Measurements from ENCODE around the gene KCNQ1. TPM values are rescaled to one million over a fixed set of nuclear protein-coding genes. Genes with fewer than 3 reads are reported as not detected.
A peak's percentile ranks its signal among the peaks of the same experiment; 100 is the strongest.

Gene KCNQ1
- total and polyA plus RNA-seq, 7 experiments from 2014 or later: 14.7 to 46.4 (median 36.9) TPM

DNA sequence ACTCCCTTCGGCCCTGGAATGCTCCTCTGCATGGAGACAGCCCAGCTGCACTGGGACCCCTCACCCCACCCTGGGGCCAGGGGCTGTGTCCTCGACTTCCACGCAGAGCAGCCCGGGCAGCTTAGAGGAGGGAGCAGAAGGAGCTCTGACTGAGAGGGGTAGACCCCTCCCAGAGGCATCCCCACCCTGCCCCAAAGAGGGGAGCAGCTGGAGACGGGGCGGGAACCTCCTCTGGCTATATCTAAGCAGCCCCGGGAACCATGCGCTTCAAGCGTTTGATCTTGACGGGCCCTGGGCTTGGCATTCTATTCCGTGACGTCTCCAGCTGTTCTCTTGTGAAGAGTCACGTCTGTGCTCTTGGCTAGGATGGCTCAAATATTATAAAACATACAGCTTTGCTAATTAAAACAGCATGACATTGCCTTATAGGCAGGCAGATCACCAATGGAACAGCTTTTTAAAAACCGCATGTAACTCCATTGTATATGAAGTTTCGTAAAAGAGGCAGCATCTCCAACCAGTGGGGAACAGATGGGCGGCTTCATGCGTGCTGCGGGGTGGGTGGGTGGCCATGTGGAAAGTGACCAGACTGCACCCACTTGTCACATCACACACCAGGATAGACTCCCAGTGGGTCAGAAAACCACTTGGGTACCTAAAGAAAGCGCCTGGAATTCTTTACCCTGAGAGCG lies 7.7 kb downstream of the KCNQ1 start:
- no peak overlapping the region for H3K4me3 ChIP-seq (ENCODE audit: low read length)
- POLR2A ChIA-PET: interaction anchor here (0.7 to 0.9 kb wide), 2 partner anchors 16 to 22 kb away, joined by 3 read pairs; no protein-coding TSS in a partner anchor
- no peak overlapping the region for H3K4me3 Mint-ChIP-seq
- peaks cover 0 to 15% of the 10 kb centered on the region in 2 donors for H3K4me1 ChIP-seq (ENCODE audit: control insufficient read depth in 2 of 2, insufficient read depth in 2 of 2, low read length in 2 of 2)
- no peaks in the 10 kb centered on the region for H3K27me3 Mint-ChIP-seq
- no peak for DNase-seq
- CTCF ChIA-PET: interaction anchor here (1.4 kb wide), 1 partner anchor 78 kb away, joined by 4 read pairs; no protein-coding TSS in a partner anchor
- H3K27me3 ChIP-seq (ENCODE audit: control insufficient read depth in 2 of 2, insufficient read depth in 2 of 2, low read length in 2 of 2): no peaks in the 10 kb centered on the region
- H3K27ac ChIP-seq (ENCODE audit: low read depth, low read length): no peak overlapping the region
- H3K36me3 ChIP-seq (ENCODE audit: control insufficient read depth in 2 of 3, insufficient read depth in 3 of 3, low read length in 3 of 3): peaks cover 0 to 10% (median 0%) of the 10 kb centered on the region in 3 experiments
- peaks cover 0 to 22% (median 4%) of the 10 kb centered on the region in 5 donors for H3K36me3 Mint-ChIP-seq
- intact Hi-C loops (cut with micrococcal nuclease): no loop called here
- ATAC-seq: no peak
- no peak overlapping the region for H3K27ac Mint-ChIP-seq
- peaks cover 5 to 31% (median 13%) of the 10 kb centered on the region in 7 donors for H3K4me1 Mint-ChIP-seq
- no peaks in the 10 kb centered on the region for H3K9me3 ChIP-seq (ENCODE audit: control insufficient read depth in 2 of 3, low read length in 3 of 3)
- no peaks in the 10 kb centered on the region for H3K9me3 Mint-ChIP-seq

DNA sequence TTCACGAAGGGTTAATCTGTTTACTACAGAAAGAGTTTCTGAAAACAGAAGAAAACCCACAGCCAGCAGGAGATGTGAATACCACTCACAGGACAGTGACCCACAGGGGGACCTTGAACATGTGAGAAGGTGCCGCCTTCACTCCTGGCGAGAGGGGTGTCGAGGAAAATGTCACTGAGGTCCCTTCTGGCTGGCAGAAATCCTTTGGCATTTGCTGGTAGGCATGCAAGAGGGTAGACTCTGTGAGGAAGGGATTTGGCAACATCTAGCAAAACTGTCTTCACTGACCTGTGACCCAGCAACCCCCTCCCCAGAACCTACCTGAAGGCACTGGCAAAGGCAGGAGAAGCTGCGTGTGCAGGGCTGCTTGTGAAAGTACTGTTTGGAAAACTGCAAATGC lies 8.6 kb downstream of the KCNQ1 start:
- H3K36me3 Mint-ChIP-seq: peaks cover 0 to 22% (median 4%) of the 10 kb centered on the region in 5 donors
- no peak for DNase-seq
- Histone ChIP-seq H3K4me3 (ENCODE audit: low read length) (no peak overlapping the region), H3K4me1 (ENCODE audit: control insufficient read depth in 2 of 2, insufficient read depth in 2 of 2, low read length in 2 of 2) (peaks cover 0 to 5% of the 10 kb centered on the region in 2 donors), H3K27ac (ENCODE audit: low read depth, low read length) (no peak overlapping the region), H3K36me3 (ENCODE audit: control insufficient read depth in 2 of 3, insufficient read depth in 3 of 3, low read length in 3 of 3) (peaks cover 0 to 10% (median 0%) of the 10 kb centered on the region in 3 experiments), H3K27me3 (ENCODE audit: control insufficient read depth in 2 of 2, insufficient read depth in 2 of 2, low read length in 2 of 2) (no peaks in the 10 kb centered on the region), H3K9me3 (ENCODE audit: control insufficient read depth in 2 of 3, low read length in 3 of 3) (no peaks in the 10 kb centered on the region)
- H3K9me3 Mint-ChIP-seq: no peaks in the 10 kb centered on the region
- intact Hi-C loops (cut with micrococcal nuclease): no loop called here
- no peaks in the 10 kb centered on the region for H3K27me3 Mint-ChIP-seq
- H3K4me1 Mint-ChIP-seq: peaks cover 0 to 31% (median 9%) of the 10 kb centered on the region in 7 donors
- no peak for ATAC-seq
- H3K4me3 Mint-ChIP-seq: no peak overlapping the region
- ChIA-PET CTCF (interaction anchor here (0.6 kb wide), 1 partner anchor 160 kb away, joined by 4 read pairs; no protein-coding TSS in a partner anchor), POLR2A (interaction anchor here (1.7 kb wide), 1 partner anchor 12 kb away, joined by 8 read pairs; no protein-coding TSS in a partner anchor)
- H3K27ac Mint-ChIP-seq: no peak overlapping the region

DNA sequence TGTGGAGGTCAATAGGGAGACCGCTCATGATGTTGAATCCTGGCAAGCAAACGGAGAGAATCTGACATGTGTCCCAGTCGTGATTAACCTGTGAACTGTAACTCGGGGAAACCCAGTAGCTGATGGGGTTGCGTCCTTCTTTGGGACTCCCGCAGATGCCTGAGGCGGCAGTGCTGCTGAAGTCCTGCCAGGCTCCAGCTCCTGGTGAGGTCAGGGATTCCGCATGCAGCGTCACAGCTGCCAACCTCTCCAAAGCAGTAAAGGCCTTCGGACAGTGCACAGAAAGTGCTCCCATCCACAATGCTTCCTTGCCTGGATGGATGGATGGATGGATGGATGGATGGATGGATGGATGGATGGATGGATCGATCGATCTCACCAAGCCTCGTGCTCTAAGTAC lies 13.5 kb downstream of the KCNQ1 start:
- Mint-ChIP-seq H3K4me3 (peak overlapping the region in 1 of 10 donors; percentile 49), H3K36me3 (peaks cover 0 to 9% (median 0%) of the 10 kb centered on the region in 5 donors), H3K4me1 (peaks cover 0 to 63% (median 37%) of the 10 kb centered on the region in 7 donors), H3K27me3 (no peaks in the 10 kb centered on the region), H3K9me3 (no peaks in the 10 kb centered on the region), H3K27ac (peak overlapping the region in 3 of 9 donors; percentile 3 to 56 (median 32))
- H3K4me3 ChIP-seq (ENCODE audit: low read length): no peak overlapping the region
- H3K27me3 ChIP-seq (ENCODE audit: control insufficient read depth in 2 of 2, insufficient read depth in 2 of 2, low read length in 2 of 2): no peaks in the 10 kb centered on the region
- no peaks in the 10 kb centered on the region for H3K9me3 ChIP-seq (ENCODE audit: control insufficient read depth in 2 of 3, low read length in 3 of 3)
- ChIA-PET CTCF (no interaction called here), POLR2A (no interaction called here)
- no peak for ATAC-seq
- H3K36me3 ChIP-seq (ENCODE audit: control insufficient read depth in 2 of 3, insufficient read depth in 3 of 3, low read length in 3 of 3): no peaks in the 10 kb centered on the region
- no peak overlapping the region for H3K27ac ChIP-seq (ENCODE audit: low read depth, low read length)
- H3K4me1 ChIP-seq (ENCODE audit: control insufficient read depth in 2 of 2, insufficient read depth in 2 of 2, low read length in 2 of 2): peaks cover 0 to 12% of the 10 kb centered on the region in 2 donors
- intact Hi-C loops (cut with micrococcal nuclease): no loop called here
- DNase-seq: no peak

DNA sequence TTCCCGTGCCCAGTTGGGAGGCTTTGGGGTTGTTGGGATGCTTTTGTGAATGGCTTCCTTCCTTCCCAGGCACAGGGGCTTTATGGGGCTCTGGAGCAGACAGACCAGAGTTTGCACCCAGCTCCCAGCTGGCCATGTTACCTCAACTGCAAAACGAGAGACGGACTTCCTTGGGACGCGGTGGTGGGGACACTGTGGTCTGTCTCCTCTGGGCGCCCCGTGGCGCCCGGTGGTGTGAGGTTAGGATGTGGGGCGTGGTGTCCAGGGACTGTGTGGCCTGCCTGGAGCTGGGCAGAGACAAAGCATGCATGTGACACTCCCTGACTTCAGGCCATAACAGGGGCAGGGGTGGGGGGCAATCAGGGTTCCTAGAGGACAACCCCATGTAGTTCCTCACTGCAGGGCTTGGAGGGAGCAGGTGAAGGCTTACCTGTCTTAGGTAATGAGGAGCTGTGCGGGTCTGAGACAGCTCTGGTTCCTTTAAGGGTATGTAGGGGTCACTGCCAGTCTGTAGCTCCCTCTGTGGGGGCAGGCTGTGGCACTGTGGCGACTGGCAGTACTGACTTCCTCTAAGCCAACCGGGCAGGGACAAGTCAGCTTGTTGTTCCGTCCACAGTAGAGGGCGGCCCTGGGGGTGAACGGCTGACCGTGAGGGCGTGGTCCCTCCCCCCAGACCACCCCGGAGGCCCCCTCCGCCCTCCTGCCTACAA lies 14.4 kb downstream of the KCNQ1 start:
- Histone ChIP-seq H3K27me3 (ENCODE audit: control insufficient read depth in 2 of 2, insufficient read depth in 2 of 2, low read length in 2 of 2) (no peaks in the 10 kb centered on the region), H3K27ac (ENCODE audit: low read depth, low read length) (no peak overlapping the region), H3K4me3 (ENCODE audit: low read length) (no peak overlapping the region), H3K4me1 (ENCODE audit: control insufficient read depth in 2 of 2, insufficient read depth in 2 of 2, low read length in 2 of 2) (peaks cover 0 to 17% of the 10 kb centered on the region in 2 donors), H3K36me3 (ENCODE audit: control insufficient read depth in 2 of 3, insufficient read depth in 3 of 3, low read length in 3 of 3) (no peaks in the 10 kb centered on the region), H3K9me3 (ENCODE audit: control insufficient read depth in 2 of 3, low read length in 3 of 3) (no peaks in the 10 kb centered on the region)
- H3K4me1 Mint-ChIP-seq: peaks cover 0 to 72% (median 45%) of the 10 kb centered on the region in 7 donors
- peak overlapping the region in 6 of 9 donors; percentile 3 to 63 (median 38) for H3K27ac Mint-ChIP-seq
- intact Hi-C loops (cut with micrococcal nuclease): no loop called here
- no peak for DNase-seq
- peaks cover 0 to 6% (median 0%) of the 10 kb centered on the region in 5 donors for H3K36me3 Mint-ChIP-seq
- no peaks in the 10 kb centered on the region for H3K27me3 Mint-ChIP-seq
- ChIA-PET POLR2A (interaction anchor here (1.6 kb wide), 1 partner anchor 9 kb away, joined by 7 read pairs; no protein-coding TSS in a partner anchor), CTCF (interaction anchor here (0.8 kb wide), 1 partner anchor 73 kb away, joined by 3 read pairs; no protein-coding TSS in a partner anchor)
- peak; percentile 32 for ATAC-seq
- H3K4me3 Mint-ChIP-seq: peak overlapping the region in 1 of 10 donors; percentile 49
- no peaks in the 10 kb centered on the region for H3K9me3 Mint-ChIP-seq

DNA sequence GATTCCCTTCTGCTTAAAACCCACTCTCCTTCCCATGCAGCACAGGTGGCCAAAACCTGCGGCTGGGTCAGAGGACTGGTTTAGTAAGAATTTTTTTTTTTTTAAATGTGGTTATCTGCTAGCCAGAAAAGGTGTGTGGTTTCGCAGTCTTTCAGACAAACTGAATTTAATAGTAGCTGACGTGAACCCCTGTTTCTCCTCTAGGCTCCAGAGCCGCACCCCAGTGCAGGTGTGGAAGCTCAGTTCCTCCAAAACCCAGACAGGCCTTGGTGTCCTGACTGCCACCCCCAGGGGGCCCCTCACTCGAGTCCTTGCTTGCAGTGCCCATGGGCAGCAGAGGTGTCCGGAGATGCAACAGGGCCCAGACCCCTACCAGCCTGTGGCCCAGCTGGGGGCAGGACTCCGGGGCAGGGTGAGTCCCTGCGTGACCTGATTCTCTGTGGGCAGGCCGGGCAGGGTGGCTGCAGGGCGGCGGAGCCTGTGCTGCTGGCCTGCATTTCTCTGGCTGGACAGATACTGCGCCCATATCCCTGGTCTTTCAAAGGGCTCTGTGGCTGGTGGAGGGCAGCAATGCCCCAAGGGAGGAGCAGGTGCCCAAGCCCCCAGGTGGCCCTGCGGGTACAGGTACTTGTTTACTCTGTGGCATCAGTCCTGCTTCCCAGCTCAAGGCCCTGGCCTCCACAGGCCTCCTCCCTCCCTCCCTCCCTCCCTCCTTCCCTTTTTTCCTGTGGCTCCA lies 15.2 kb downstream of the KCNQ1 start:
- Mint-ChIP-seq H3K27me3 (no peaks in the 10 kb centered on the region), H3K36me3 (peaks cover 0 to 6% (median 0%) of the 10 kb centered on the region in 5 donors), H3K9me3 (no peaks in the 10 kb centered on the region), H3K27ac (no peak overlapping the region), H3K4me1 (peaks cover 3 to 79% (median 53%) of the 10 kb centered on the region in 7 donors), H3K4me3 (peak overlapping the region in 1 of 10 donors; percentile 49)
- peaks cover 0 to 24% of the 10 kb centered on the region in 2 donors for H3K4me1 ChIP-seq (ENCODE audit: control insufficient read depth in 2 of 2, insufficient read depth in 2 of 2, low read length in 2 of 2)
- no peaks in the 10 kb centered on the region for H3K36me3 ChIP-seq (ENCODE audit: control insufficient read depth in 2 of 3, insufficient read depth in 3 of 3, low read length in 3 of 3)
- H3K9me3 ChIP-seq (ENCODE audit: control insufficient read depth in 2 of 3, low read length in 3 of 3): no peaks in the 10 kb centered on the region
- DNase-seq: no peak
- H3K4me3 ChIP-seq (ENCODE audit: low read length): no peak overlapping the region
- no peaks in the 10 kb centered on the region for H3K27me3 ChIP-seq (ENCODE audit: control insufficient read depth in 2 of 2, insufficient read depth in 2 of 2, low read length in 2 of 2)
- CTCF ChIA-PET: interaction anchor here (0.8 kb wide), 1 partner anchor 72 kb away, joined by 3 read pairs; no protein-coding TSS in a partner anchor
- no peak for ATAC-seq
- intact Hi-C loops (cut with micrococcal nuclease): no loop called here
- POLR2A ChIA-PET: interaction anchor here (1.6 kb wide), 1 partner anchor 8 kb away, joined by 7 read pairs; no protein-coding TSS in a partner anchor
- H3K27ac ChIP-seq (ENCODE audit: low read depth, low read length): no peak overlapping the region

Measured in naive thymus-derived CD4-positive, alpha-beta T cell (primary cell).